Measurements from ENCODE around the gene XYLB.

The XYLB gene

GRCh38 chr3:38362825-38363224, 16.2 kb downstream of the XYLB start:
- no peak for DNase-seq

- no peak for DNase-seq
Observed at GRCh38 chr3:38364721-38365400, 18.3 kb downstream of the XYLB start.

GRCh38 chr3:38365469-38366062, 19.0 kb downstream of the XYLB start:
- DNase-seq = no peak

GRCh38 chr3:38366082-38366481, 19.5 kb downstream of the XYLB start:
- no peak for DNase-seq

GRCh38 chr3:38367779-38368178, 21.2 kb downstream of the XYLB start:
- DNase-seq = no peak

- no peak for DNase-seq
Observed at GRCh38 chr3:38368238-38368637, 21.7 kb downstream of the XYLB start.

- DNase-seq = no peak
Observed at GRCh38 chr3:38369186-38369585, 22.6 kb downstream of the XYLB start.

GRCh38 chr3:38370149-38370548, 23.6 kb downstream of the XYLB start:
- DNase-seq = no peak

GRCh38 chr3:38370861-38371260, 24.3 kb downstream of the XYLB start:
- no peak for DNase-seq

GRCh38 chr3:38371541-38372213, 25.1 kb downstream of the XYLB start:
- DNase-seq = no peak

- DNase-seq = no peak
Observed at GRCh38 chr3:38372214-38372601, 25.6 kb downstream of the XYLB start.

- DNase-seq = no peak
Observed at GRCh38 chr3:38374221-38374620, 27.6 kb downstream of the XYLB start.

GRCh38 chr3:38375072-38375471, 28.5 kb downstream of the XYLB start:
- DNase-seq = no peak

- no peak for DNase-seq
Observed at GRCh38 chr3:38375488-38376097, 29.0 kb downstream of the XYLB start.

- no peak for DNase-seq
Observed at GRCh38 chr3:38376098-38376816, 29.7 kb downstream of the XYLB start.

- DNase-seq = no peak
Observed at GRCh38 chr3:38379201-38379770, 32.7 kb downstream of the XYLB start.

- no peak for DNase-seq
Observed at GRCh38 chr3:38382506-38383080, 36.0 kb downstream of the XYLB start.

GRCh38 chr3:38383156-38383875, 36.7 kb downstream of the XYLB start:
- no peak for DNase-seq

GRCh38 chr3:38386992-38387750, 40.6 kb downstream of the XYLB start:
- no peak for DNase-seq

- no peak for DNase-seq
Observed at GRCh38 chr3:38387862-38388261, 41.3 kb downstream of the XYLB start.

Data from right kidney (tissue), 1 donor.